ENCODE data around the gene NPLOC4.

NPLOC4 gene

GRCh38 chr17:81543756-81544155 is 93.2 kb downstream of the NPLOC4 start:
- Histone ChIP-seq H3K27ac (replicated peaks) (no peak overlapping the region), H3K27me3 (ENCODE audit: insufficient read depth, poor library complexity, severe bottlenecking) (no peaks in the 10 kb centered on the region), H3K4me3 (replicated peaks; ENCODE audit: insufficient read depth, low read length) (no peak overlapping the region)
- no peak for DNase-seq (ENCODE audit: low read depth in 1 of 2, low spot score in 1 of 2)
- TF ChIP-seq GABPA (IDR thresholded peaks at IDR 0.05; ENCODE audit: low read depth) (no peak), SPI1 (IDR thresholded peaks at IDR 0.05; ENCODE audit: borderline replicate concordance, low read depth) (no peak), CTCF (IDR thresholded peaks at IDR 0.05; ENCODE audit: insufficient read depth, low read length) (no peak), POLR2AphosphoS5 (IDR thresholded peaks at IDR 0.05; ENCODE audit: low read depth) (no peak), REST (IDR thresholded peaks at IDR 0.05; ENCODE audit: insufficient replicate concordance, low read depth) (no peak)

- no peak for DNase-seq (ENCODE audit: low read depth in 1 of 2, low spot score in 1 of 2)
- Histone ChIP-seq H3K27ac (replicated peaks) (no peak overlapping the region), H3K27me3 (ENCODE audit: insufficient read depth, poor library complexity, severe bottlenecking) (no peaks in the 10 kb centered on the region), H3K4me3 (replicated peaks; ENCODE audit: insufficient read depth, low read length) (no peak overlapping the region)
- TF ChIP-seq GABPA (IDR thresholded peaks at IDR 0.05; ENCODE audit: low read depth) (no peak), POLR2AphosphoS5 (IDR thresholded peaks at IDR 0.05; ENCODE audit: low read depth) (no peak), REST (IDR thresholded peaks at IDR 0.05; ENCODE audit: insufficient replicate concordance, low read depth) (no peak), SPI1 (IDR thresholded peaks at IDR 0.05; ENCODE audit: borderline replicate concordance, low read depth) (no peak), CTCF (IDR thresholded peaks at IDR 0.05; ENCODE audit: insufficient read depth, low read length) (no peak)
These were observed 93.6 kb downstream of the NPLOC4 start for GRCh38 chr17:81543339-81543675.

- Histone ChIP-seq H3K4me3 (replicated peaks; ENCODE audit: insufficient read depth, low read length) (no peak overlapping the region), H3K27me3 (ENCODE audit: insufficient read depth, poor library complexity, severe bottlenecking) (no peaks in the 10 kb centered on the region), H3K27ac (replicated peaks) (no peak overlapping the region)
- no peak for DNase-seq (ENCODE audit: low read depth in 1 of 2, low spot score in 1 of 2)
- TF ChIP-seq SPI1 (IDR thresholded peaks at IDR 0.05; ENCODE audit: borderline replicate concordance, low read depth) (no peak), POLR2AphosphoS5 (IDR thresholded peaks at IDR 0.05; ENCODE audit: low read depth) (no peak), GABPA (IDR thresholded peaks at IDR 0.05; ENCODE audit: low read depth) (no peak), REST (IDR thresholded peaks at IDR 0.05; ENCODE audit: insufficient replicate concordance, low read depth) (no peak), CTCF (IDR thresholded peaks at IDR 0.05; ENCODE audit: insufficient read depth, low read length) (no peak)
These were observed 94.2 kb downstream of the NPLOC4 start for GRCh38 chr17:81542431-81543338.

All from HL-60 (cell line).